GM19468 (cell line): ENCODE data around the gene TSPAN1.

Source experiments
- ATAC-seq: cut with Tn5 transposase; IDR thresholded peaks from one replicate; pipeline ENCODE4 v1.9.1; 2021; ENCODE audit warnings: mild to moderate bottlenecking, moderate library complexity, moderate number of reproducible peaks; ENCODE audit not compliant: unreplicated experiment; ENCODE audit errors: extremely low read depth

Gene TSPAN1, protein sequence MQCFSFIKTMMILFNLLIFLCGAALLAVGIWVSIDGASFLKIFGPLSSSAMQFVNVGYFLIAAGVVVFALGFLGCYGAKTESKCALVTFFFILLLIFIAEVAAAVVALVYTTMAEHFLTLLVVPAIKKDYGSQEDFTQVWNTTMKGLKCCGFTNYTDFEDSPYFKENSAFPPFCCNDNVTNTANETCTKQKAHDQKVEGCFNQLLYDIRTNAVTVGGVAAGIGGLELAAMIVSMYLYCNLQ

DNA sequence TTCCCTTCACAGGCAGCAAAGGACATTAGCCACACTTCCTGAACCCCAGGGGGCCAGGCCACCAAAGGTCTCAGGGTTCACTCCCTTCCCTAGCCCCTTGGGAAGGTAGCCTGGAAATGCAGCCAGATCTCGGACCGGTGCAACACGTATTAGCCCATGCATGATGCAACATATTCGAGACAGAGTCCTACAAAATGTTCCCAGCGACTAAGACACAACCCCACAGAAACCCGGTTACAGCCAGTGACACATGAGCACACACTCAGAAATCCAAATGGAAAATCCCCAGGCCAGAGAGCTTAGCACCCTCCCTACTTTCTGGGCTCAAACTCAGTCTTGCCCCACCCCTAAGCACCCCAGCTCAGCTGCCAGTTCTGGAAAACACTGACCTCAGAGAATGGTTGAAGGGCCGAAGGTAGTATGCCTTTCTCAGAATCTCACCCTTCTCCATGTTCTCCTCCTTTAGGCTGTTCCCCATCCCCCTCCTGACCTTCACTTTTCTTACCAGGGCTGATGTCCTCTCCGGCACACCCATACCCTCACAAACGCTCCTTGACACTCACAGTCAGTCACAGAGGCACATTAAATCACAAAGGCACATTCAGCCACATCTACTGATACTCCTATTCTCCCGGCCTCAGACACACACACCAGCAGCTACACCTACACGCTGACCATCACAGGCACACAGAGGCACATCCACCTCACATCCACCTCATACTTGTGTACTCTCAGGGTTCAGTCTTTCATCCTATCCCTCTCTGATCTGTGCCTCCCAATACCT lies at the start of gene TSPAN1:
Gene TSPAN1 (plus strand): TSS at position 640 of the 784 bp plus-strand sequence. CDS start 6,021 bp downstream, outside the sequence.
- no peak for ATAC-seq

DNA sequence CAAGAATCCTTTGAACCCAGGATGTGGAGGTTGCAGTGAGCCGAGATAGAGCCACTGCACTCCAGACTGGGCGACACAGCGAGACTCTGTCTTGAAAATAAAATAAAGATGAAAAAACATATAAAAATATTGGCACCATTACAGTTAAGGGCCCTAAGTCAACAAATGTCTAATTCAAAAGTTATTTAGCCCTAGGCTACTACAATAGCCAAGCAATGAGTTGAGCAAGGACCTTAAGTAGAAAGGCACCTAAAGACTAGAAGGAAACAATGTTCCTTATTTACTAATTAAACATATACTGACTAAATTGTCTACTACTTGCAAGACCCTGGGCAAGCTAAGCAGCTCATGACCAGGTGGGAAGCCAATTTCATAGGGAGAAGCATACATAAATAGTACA lies 46.5 kb upstream of the TSPAN1 start:
- no peak for ATAC-seq

DNA sequence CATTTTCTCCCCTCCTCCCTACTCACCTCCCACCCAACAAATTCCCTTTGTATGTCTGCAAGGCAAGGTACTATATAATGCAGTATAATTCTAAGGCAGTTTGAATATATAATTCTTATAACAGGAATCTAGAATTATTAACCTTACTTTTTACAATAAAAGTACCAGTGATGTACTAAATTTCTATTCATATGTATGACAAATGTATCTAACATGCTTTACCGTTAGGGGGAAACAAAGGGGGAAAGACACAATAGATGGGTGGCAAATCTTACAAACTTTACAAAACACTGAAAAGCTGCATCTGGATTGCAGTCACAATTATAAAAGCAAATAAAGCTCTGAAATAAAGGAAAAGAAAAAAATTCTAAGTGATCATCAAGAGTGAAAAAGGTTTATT lies 44.8 kb upstream of the TSPAN1 start:
- no peak for ATAC-seq

DNA sequence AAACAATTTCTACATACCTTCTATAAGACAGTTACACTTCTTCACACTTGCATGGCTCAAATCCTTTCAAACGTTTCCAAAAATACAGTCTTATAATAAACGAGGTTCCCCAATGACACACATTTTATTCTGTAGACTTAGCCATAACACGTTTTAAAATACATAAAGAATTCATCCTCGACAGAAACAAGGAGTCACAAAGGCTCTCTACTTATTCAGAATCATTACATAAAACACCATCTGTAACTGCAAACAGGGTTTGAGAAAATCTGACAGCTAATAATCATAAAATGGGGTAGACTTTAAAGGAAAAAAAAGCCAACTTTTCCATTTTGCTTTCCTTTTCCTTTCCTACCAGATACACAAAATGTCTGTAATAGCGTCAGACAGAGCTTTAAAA lies 44.3 kb upstream of the TSPAN1 start:
- ATAC-seq: no peak

DNA sequence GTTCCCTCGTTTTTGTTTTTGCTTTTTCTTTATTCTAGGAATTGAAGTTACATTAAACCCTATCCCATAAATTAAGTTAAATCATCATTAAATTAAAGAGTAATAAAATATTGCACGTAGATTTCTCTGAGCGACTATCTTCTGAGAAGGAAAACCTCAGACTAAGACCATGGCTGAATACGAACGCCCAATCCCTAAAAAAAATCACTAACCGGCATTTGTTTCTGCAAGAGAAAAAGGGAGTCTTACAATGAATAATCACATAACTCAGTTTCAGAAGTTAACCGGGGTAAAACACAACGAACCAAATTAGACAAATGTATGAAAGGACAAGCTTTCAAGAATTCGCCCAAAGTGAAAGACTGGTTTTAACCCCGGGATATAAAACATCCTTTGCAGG lies 43.8 kb upstream of the TSPAN1 start:
- no peak for ATAC-seq

DNA sequence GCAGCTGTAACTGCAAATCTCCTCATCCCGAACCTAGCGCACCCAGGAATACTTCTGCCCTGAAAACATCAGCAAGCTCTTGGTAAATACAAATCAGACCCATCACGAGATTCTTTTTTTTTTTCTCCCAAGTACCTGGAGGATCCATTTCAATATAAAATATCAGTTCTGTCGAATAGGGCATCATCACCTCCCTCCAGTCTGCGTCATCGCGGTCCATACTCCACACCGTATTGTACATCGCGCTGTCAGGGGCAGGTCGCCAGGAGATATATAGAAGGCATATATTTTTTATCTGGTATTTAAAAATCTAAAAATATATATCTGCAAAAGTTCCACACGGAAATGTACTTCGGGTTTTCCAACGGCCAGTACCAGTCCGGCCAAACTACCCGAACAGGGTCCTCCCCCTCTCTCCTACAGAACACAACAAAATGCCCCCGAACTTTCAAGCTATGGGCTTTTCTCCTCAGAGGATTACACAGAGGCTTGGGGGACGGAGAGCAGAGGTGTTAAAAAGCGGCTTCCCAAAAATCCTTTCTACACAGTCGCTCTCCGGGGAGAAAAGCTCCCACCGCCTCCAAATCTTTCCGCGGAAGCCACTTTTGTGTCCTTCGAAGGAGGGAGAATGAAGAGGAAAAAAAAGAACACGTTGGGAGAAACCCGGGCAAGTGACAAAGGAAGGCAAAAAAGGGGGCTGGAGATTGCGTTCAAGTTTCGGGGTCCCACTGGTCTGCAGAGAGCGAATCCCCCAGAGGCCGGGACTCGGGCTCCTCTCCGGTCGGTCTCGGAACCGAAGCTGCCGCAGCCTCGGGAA lies 43.0 kb upstream of the TSPAN1 start:
- ATAC-seq: no peak

DNA sequence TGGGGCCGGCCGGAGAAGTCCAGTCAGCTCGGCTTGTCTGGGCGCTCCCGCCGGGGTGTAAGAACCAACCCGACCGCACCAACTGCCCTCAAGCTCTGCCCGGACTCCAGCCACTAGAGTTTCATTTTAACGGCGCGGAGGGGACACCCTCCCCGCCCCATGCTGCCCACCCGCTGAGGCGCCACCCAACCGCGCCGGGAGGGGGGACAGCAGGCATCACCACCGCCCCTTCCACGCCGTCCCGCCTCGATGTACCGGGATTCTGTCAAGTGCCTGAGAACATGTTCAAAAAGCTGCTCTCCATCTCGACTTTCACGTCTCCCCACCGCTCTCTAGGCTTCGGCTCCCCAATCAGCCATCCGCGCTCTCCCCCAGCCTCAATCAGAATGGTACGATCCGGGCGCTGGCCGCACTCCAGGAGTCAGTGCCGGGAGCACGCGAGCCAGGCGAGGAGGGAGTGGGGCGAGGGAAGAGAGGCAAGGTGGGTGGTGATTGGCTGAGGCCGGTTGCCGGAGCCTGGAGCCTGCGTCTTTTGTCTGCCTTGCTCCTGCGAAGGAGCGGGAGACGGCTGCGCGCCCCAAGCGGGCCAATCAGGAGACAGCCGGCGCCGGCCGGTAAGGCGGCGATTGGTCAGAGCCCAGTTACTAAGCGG lies 42.2 kb upstream of the TSPAN1 start, which contains the start of gene PIK3R3:
Gene PIK3R3 (minus strand): TSS at position 101 of the 652 bp plus-strand sequence. CDS start 677 bp downstream, outside the sequence.
- peak; percentile 81 for ATAC-seq

DNA sequence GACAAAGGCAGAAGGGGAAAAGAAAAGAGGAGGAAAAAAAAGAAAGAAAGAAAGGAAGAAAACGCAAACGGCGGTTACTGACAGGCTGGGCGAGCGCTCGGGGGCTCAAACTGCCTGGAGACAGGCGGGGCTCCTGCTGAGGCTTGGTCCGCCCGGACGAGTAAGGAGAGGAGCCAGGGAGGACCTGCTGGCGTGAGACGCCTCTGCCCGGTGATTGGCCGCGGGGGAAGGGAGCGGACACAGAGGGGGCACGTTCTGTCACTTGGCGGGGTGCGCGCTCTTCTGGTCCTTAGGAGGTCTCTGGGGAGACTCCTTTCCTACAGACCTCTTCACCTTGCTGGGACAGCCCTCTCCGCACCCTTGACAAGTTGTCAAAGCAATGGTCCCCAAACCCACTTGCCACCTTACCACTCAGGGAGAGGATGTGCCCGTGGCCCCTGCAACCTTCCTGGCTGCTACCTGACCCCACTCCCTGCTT lies 41.7 kb upstream of the TSPAN1 start:
- ATAC-seq: peak; percentile 19

DNA sequence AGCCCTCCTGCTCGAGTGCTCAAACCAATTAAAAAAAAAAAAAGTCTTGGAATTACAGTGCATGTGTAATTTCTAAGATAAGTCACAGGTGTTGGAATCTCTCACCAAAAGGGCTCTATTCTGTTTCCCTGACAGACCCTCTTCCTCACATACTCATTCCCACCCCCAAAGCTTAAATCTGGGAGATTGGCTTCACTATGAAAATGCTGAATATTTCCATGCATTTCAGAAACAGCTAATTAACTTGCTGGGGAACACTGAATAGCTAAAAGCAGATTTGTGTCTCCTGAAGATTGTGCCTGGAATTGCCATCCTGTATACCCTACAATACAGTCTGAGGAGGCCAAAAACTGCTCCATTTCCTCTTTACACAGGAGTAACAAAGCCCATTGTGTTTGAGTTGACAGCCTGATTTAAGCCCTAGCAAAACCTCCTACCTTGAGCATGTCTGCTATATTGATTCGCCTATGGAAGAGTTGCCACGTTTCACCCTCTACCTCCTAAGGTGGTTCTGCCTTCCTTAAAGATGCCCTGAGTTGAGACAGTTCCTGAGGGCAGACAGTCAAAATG lies 41.0 kb upstream of the TSPAN1 start:
- no peak for ATAC-seq

DNA sequence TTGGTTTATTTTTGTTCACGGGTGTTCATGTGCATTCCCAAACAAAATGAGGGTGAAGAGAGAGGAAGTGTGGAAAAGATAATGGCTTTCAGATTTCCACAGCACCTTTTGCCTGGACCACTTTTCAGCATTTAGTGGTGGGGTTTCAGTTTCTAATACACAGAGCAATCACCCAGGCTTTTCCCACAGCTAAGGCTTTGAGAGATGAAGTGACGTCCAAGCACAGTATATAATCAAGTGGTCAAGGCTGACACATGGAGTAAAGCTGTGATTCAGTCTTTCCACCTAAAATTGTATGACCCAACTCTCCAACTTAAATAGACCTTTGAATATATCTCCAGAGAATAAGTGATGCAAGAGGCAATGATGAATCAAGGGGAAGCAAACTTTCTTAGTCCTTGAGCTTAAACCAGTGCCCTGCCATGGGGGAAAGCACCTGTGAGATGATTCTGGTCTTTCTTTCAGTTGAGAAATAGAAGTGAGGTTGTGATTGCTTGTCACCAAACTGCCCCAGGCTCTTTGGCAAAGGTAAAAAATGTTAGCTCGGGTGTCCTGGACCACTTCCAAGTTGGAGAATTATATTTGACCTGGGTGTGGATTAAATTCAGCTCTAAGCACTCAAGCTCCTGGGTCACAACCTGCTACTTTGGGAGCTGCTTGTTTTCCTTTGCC lies 40.1 kb upstream of the TSPAN1 start:
- ATAC-seq: no peak

DNA sequence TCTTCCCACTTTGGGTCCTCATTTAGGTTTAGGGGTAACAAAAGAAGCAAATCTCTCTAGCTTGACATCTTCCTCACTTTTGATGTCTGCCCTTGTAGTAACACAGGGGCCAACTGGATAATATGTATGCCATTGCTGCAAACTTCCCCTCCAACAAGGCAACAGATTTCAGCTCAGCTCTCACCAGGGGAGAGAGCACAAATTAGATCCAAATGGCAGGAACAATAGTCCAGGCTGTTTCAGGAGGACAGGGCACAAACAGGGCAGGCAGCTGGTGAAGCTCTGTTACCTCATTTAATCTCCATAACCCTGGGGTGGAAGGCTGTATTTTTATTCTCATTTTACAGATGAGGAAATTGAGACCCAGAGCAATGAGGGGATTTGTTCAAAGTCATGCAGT lies 38.2 kb upstream of the TSPAN1 start:
- ATAC-seq: no peak

DNA sequence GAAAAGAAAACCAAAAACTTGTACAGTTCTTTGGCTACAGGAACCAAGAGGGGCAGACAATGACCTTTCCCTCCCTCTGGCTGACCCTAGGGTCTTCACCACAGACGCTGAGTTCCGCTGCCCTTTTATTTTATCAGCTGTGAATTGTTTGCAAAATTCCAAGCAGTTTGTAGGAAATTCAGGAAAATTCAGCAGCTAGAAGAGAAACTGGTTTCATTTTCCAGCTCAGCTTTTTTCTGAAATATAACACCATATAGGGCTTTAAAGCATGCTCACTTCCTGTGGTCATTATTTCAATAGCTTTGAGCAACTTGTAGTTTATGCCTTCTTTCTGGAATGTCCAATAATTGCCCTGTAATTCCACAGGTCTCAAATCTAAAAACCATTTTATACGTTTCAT lies 37.0 kb upstream of the TSPAN1 start:
- no peak for ATAC-seq

DNA sequence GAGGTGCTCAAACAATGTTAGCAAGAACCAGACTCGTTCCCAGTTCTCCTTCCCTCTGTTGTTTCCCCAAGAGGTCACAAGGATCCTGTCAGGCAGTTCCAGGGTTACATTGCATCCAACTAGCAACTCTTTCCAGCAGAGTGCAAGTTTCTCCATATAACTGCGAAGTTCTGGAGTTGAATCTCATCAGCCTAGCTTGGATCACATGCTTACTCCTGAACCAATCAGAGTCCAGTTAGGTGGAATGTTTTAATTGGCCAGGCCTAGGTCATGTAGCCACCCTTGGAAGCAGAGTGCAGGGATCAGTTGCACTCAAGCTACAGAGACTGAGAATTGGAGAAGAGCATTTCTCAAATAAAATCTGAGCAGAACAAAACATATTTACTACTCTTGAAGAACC lies 26.6 kb upstream of the TSPAN1 start:
- no peak for ATAC-seq

DNA sequence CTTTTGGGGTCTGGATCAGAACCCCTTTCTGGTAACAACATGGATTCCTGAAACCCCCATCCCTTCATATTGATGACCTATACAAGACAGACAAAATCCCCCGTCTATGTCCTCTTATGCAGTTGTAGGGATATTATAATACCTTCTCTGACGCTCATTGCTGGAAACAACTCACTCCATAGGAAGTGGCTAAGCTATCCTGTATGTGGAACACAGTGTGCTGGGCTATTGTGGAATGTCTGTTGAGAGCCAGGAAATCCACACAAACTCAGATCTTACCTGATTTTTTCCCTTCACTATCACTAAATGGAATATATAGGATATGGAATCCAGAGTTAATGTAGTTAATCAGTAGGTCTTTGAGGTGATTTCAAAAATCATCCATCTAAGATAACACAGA lies 24.8 kb upstream of the TSPAN1 start:
- ATAC-seq: no peak

DNA sequence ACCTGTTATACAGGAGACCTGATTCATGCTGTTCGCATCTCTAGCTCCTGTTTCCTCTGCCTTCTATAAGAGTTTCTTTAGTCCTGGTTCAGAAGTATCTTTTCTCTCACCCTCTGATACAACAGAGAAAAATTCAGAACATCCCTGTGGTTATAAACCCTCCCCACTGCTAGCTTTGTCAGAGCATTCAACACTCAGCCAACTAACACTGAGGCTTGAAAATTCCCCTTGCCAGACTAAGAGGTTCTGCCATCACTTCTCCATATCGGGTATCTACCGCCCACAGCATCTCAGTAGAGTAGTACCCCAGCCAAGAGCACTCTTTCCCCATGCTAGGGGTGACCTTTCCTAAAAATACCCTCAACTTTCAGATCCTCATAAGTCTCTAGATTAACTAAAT lies 22.9 kb upstream of the TSPAN1 start:
- ATAC-seq: no peak

DNA sequence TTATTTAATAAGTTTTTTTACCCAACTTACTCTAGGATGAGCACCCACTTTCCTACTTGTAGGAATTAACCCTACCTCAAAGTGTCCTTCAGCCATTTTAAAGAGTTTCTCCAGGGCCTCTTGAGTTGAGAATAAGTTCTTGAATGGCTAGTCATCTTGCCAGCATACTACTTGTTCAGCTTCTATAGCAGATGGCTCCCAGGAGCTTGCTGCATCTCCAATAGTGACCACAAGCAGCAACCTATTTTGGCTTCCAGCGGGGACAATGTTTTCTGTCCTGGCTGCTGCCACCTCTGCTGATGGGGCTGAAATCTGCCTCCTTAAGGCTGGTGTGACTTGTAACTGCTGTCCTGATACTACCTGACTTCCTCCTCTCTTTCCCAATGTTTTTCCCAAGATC lies 21.7 kb upstream of the TSPAN1 start:
- ATAC-seq: no peak

DNA sequence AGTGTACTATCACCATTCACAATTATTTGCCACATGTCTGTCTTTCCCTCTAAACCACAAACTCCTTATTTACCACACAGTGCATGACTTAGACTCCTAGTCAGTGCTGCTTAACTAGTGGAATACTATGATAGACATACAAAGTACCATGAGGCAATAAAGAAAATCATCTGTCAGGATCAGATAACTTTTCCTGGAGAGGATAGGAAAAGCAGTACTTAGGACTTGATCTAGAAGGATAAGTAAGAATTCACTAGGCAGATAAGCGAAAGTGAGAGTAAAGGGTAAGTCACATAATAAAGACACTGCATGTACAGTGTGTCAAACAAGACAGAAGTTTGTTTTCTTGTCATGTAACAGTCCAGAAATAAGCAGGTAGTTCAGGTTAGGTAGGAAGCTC lies 21.2 kb upstream of the TSPAN1 start:
- ATAC-seq: no peak

DNA sequence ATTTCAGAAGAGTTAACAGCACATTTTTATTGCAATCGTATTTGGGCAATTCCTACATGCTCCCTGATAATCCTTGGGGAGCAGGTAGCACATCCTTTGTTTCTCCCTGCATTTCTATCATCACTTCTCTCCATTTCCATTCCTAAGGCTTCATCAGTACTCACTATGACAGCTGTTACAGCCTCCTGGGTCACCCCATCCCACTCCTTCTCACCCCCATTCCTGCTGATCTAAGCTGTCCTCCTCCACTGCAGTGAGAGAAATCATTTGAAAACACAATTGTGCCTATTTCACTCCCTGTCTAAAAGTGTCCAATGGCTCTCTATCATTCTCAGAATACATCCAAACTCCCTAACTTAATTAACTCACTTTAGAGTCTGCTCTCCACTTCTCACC lies 17.0 kb upstream of the TSPAN1 start:
- ATAC-seq: no peak
